Left renal cortex interstitium (tissue), 4 donors: ENCODE results near the gene CDC7. TPM values are rescaled to one million over a fixed set of nuclear protein-coding genes. Genes with fewer than 3 reads are reported as not detected.
A peak's percentile ranks its signal among the peaks of the same experiment; 100 is the strongest.
"Not testable (repeated sequence)": the region's sequence is repeated elsewhere in the genome, so short reads cannot be mapped to it uniquely, and the experiment has no call there.

ENCODE experiments used
- DNase-seq, 4 donors: peaks; one replicate each; pipeline ENCODE4 v3.0.0-alpha.2; 2013; ENCODE audit warnings: low read depth in 4 of 4, low spot score in 2 of 4, missing footprints in 1 of 4
- polyA plus RNA-seq, 4 donors: library from polyadenylated mRNA; unstranded; fragments of 120-200 nt; gene quantifications; one replicate each; pipeline ENCODE4 v1.2.1, GENCODE V29; 2013; ENCODE audit not compliant: insufficient read length in 4 of 4

CDC7 gene
- 10 to 100 TPM; 22.5 to 34.0 (median 27.5) TPM for polyA plus RNA-seq

- peak; percentile 89 to 97 (median 93) for DNase-seq
These were observed at the start of gene CDC7 for GRCh38 chr1:91500756-91501522. TSS of gene CDC7 (plus strand) at chr1:91500851. CDS start at chr1:91501717, 866 bp downstream.

DNA sequence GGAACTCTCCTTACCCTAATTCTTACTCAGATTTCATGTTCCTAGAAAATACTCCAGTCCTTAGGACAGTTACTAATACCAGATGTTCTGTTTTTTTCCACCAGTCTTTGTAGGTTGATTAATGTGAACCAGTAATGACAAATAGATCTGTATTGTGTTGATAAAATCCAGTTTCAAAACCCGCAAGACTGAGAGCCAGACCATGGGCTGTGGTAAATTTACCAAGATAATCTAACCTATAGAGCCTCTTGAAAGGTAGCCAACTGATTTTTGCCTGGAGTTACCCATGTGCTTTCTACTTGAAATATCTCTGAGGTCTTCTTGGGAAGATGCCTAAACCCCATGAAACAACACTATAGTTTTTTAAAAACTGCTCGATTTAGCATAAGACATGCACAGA lies 46.5 kb upstream of the CDC7 start:
- DNase-seq: no peak

GRCh38 chr1:91455334-91455733 lies 45.3 kb upstream of the CDC7 start:
- DNase-seq: no peak

GRCh38 chr1:91455896-91456295 lies 44.8 kb upstream of the CDC7 start:
- no peak for DNase-seq

DNA sequence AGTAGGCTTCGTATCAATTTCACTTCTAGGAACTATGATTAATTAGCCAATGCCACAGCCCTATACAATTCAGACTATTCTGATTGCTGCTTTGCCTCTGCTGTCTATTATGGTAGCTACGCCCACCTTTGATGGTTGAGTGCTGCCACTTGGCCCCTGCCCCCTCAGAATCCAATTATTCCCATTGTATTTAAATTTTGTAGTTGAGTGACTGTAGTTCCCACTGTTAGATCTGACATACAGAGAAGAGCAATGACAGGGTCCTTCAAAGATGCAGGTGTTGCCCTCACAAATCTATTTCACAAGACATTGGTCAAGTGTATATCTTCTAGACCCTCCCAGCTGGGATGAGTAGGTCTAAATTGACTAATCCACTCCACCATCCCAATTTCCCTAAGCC lies 35.3 kb upstream of the CDC7 start:
- not testable (repeated sequence) for DNase-seq

GRCh38 chr1:91476533-91477217 lies 24.0 kb upstream of the CDC7 start:
- DNase-seq: peak in 1 of 4 donors; percentile 39

DNA sequence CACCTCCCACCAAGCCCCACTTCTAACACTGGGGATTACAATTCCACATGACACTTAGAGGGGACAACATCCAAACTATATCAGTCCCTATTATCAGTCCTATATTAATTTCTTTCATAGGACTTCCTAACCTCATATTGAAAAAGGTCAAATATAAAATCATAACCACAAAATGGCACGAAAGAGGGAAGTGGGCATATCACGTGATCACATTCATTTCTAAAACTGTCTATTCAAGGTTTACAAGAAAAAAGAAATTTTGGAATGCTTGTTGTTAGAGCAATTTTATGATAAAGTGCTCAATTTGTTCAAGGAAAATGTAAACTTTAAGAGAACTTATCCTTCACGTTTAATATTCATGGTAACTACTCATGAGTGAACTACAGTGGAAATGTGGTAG lies 13.2 kb upstream of the CDC7 start:
- DNase-seq: no peak

DNA sequence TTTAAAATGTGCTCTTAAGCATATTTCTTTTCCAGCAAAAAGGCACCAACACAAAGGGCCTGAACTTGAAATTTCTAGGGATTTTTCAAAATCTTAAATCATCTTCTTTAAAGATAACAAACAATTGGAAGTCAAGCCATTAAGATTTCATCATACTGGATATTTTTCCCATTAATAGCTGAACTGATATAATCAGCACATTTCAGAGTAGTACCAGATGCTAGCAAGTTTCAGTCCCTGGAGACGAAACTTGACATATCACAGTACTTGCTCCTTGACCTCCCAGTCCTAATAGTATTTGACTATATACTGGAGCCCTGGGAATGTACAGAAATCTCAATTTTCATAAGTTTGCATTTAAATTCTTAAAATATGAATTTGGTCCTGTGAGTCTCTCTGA lies 10.2 kb upstream of the CDC7 start:
- no peak for DNase-seq

DNA sequence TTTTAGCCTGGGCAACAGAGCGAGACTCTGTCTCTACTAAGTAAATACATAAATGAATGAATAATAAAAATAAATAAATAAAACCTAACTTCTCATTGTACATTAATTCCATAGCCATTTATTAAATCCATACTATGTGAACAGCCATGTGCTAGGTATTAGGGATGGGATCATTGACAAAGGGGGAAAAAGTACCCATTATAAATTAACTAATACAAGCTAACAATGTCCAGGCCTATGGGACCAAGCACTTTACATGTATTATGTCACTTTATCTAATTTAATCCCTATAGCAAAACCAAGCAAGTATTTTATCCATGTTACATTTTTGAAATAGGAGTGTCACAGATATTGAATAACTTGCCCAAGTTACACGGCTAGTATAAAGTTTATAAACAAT lies 2.6 kb upstream of the CDC7 start:
- DNase-seq: no peak

- DNase-seq: no peak
These were observed 2.0 kb upstream of the CDC7 start for GRCh38 chr1:91498498-91499245.

GRCh38 chr1:91499346-91499745 lies 1.3 kb upstream of the CDC7 start:
- no peak for DNase-seq

DNA sequence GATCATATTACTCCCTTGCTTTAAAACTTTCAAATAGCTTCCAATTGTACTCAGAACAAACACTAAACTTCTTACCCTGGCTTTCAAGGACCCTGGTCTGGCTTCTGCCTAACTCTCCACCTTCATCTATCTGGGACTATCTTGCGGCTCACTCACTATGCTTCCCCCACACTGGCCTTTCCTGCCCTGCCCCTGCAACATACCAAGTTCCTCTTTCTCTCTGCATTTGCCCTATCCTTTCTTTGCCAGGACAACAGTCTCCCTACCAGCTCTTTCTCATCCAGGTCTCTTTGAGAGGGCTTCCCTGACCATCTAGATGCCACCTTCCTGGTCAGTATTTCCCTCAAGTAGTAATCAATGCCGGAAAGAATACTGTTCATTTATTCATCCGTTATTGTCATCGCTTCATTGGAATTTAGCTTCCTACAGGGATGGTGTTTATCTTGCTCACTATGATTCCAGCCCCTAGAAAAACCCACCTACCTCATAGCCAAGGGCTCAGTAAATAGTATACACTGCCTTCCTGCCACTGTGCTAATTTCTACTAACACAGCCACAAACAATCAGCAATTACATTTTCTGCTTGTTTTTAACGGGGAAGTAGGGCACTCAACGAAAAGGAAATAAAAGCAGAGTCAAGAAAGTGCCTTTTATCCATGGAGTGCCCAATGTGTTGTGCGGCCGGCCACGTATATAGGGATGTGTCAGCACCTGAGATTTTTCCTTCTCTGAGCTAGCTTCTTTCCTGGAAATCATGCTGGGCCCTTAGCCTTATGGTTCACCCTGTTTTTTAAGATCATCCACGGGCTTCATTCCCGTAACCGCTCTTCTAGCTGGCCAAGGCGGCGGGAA lies 521 bp upstream of the CDC7 start:
- no peak for DNase-seq

DNA sequence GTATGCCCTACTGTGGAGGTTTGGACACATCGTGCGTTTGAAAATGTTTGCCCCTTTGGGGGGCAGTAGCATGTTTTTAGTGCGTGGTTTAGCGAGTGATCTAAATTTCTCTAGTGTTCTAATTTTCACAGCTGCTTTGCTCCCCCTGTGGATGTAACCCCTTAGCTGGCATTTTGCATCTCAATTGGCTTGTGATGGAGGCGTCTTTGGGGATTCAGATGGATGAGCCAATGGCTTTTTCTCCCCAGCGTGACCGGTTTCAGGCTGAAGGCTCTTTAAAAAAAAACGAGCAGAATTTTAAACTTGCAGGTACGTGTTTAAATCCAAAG lies 836 bp downstream of the CDC7 start:
- no peak for DNase-seq

DNA sequence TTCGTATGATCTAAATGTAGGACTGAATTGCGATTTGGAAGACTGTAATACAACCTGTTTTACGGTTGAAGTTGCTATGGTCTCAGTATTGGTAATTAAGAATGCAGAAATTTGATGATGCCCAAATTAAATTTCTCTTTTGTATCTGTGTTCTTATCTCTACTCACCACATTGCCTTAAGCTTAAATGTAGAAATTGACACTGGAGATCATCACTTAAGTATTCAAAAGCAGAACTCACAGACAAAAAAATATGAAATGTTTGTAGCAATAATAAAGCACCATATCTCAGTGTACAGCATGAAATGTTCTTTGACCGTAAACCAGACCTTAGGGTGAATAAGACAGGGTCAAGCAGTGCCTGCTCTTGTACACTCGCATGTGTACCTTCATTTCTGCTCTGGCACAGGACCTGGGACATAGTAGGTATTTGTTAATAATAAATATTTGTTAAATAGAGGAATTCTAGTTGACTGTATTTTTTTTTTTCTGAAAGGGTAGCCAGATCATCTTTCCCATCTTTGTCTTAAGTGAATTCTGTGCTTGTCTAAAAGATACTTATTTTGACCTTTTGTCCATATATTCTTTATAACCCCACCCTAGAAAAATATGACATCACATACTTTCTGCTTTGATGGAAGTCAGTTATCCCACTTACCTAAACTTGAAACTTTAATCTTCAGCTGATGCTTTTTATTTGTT lies 1.5 kb downstream of the CDC7 start:
- DNase-seq: no peak

DNA sequence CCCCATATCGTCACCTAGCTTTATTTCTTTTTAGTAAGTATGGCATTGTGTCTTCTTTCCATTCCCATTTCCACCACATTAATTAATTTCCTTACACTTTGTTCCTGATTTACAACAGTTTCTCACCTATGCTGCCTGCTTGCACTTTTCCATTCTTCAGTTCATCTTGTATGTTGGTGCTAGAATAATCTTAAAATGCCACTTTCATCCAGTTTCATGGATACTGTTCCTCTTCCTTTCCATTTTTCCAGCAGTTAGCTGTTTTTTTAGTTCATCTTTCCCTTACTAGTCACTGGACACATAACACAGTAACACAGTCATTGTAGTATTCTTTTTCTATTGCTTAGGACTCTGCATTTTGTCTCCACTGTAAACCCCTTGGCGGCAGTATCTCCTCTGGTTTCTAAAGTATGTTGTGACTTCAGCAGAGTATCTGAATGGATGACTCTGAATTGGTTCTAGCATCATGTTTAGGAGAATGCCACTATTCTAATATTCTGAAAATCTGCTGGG lies 2.1 kb downstream of the CDC7 start:
- no peak for DNase-seq

DNA sequence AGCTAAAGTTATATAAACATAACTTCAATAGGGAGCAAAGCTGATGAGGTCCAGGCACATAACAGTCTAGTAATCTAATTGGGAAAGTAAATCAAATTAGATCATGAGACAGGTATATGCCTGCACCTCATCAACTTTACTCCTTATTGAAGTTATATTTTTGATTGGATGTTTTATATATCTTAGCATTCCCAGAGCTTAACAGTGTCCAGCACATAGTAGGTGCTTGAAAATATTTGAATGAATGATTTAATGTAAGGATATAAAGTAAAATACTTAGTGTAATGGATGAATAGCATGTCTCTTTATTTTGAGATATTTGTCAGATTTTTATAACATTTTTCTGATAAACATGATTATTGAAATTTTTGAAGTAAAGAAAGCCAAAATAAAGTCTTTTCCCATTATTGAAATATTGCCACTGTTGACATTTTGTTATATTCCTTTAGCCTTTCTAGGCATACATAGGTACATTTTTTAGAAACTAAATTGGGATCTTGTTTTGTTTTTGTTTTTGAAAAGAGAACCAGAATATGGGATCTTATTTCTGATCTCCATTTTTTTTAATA lies 2.8 kb downstream of the CDC7 start:
- DNase-seq: no peak

- no peak for DNase-seq
These were observed 3.4 kb downstream of the CDC7 start for GRCh38 chr1:91503975-91504530.

GRCh38 chr1:91505086-91505485 lies 4.4 kb downstream of the CDC7 start:
- no peak for DNase-seq

GRCh38 chr1:91506071-91506470 lies 5.4 kb downstream of the CDC7 start:
- DNase-seq: no peak
